HCT116 (cell line): Measurements from ENCODE around the gene ZNF677. TPM values are rescaled to one million over a fixed set of nuclear protein-coding genes. Genes with fewer than 3 reads are reported as not detected.
"Not testable (repeated sequence)": the region's sequence is repeated elsewhere in the genome, so short reads cannot be mapped to it uniquely, and the experiment has no call there.

Experiments
- ATAC-seq: fragments of 200-7000 bp; cut with Tn5 transposase; 2 replicates; pipeline ENCODE4 v1.9.1; 2020; ENCODE audit warnings: mild to moderate bottlenecking, moderate library complexity
- BruUV-seq: library from RNA; stranded (reverse); fragments of 400-500 nt; replicated peaks from 2 replicates; lab custom pipeline; 2021; lab: Mats Ljungman, UMichigan
- CTCF ChIA-PET: fragments of 300-600 bp; sonication (Branson Sonifier 250); formaldehyde crosslinking; loops from one replicate; lab custom pipeline; 2021; ENCODE audit warnings: antibody characterized with exemption; lab: Charles Lee
- POLR2A ChIA-PET: fragments of 300-600, 350-600 bp; sonication (Branson Sonifier 250); formaldehyde crosslinking; loops from one replicate; lab custom pipeline; 2021; ENCODE audit warnings: antibody characterized with exemption; lab: Charles Lee
- RAD21 ChIA-PET, 2 experiments: fragments of 300-600 bp; sonication (Branson Sonifier 250); formaldehyde crosslinking; loops; one replicate each; lab custom pipeline; 2023; ENCODE audit warnings: low total read pairs in 2 of 2; ENCODE audit not compliant: uncharacterized antibody in 2 of 2, unreplicated experiment in 2 of 2, low non-redundant PET in 1 of 2; lab: Charles Lee
- DNase-seq: peaks from one replicate; pipeline ENCODE4 v3.0.0-alpha.2; 2010; ENCODE audit warnings: low read depth, low spot score
- H2AFZ ChIP-seq: fragments of 200-600 bp; shearing (Covaris generic), sonication (generic); 2 replicates; pipeline ENCODE4 v1.6.1; 2017; ENCODE audit warnings: low read depth, mixed run types, mixed read lengths, antibody characterized with exemption, low read length; ENCODE audit not compliant: poor library complexity, severe bottlenecking
- H3K27ac ChIP-seq: 2 replicates; pipeline ENCODE4 v1.5.1; 2012; ENCODE audit warnings: low read depth, low read length
- H3K27me3 ChIP-seq: fragments of 200-600 bp; sonication (generic); 2 replicates; pipeline ENCODE4 v1.6.1; 2016; ENCODE audit warnings: mixed run types, low read length, mixed read lengths; ENCODE audit not compliant: insufficient read depth
- H3K36me3 ChIP-seq, 2 experiments: fragments of 200-500 bp in 1 of 2; fragments of 200-600 bp in 1 of 2; sonication (Bioruptor generic) in 1 of 2; sonication (generic) in 1 of 2; 2 replicates each; pipeline versions ENCODE4 v1.5.1 to v1.6.1; 2014 to 2016; ENCODE audit warnings: low read length in 2 of 2, inconsistent platforms in 1 of 2, mixed read lengths in 1 of 2, mixed run types in 1 of 2; ENCODE audit not compliant: insufficient read depth in 2 of 2, control insufficient read depth in 1 of 2
- H3K4me1 ChIP-seq, 2 experiments: fragments of 200-600 bp in 1 of 2; sonication (generic) in 1 of 2; 2 replicates each; pipeline versions ENCODE4 v1.5.1 to v1.6.1; 2012 to 2017; ENCODE audit warnings: low read length in 2 of 2, inconsistent platforms in 1 of 2, mild to moderate bottlenecking in 1 of 2, mixed read lengths in 1 of 2, mixed run types in 1 of 2, moderate library complexity in 1 of 2; ENCODE audit not compliant: insufficient read depth in 2 of 2, control insufficient read depth in 1 of 2
- H3K4me2 ChIP-seq: fragments of 200-600 bp; sonication (generic); 2 replicates; pipeline ENCODE4 v1.6.1; 2017; ENCODE audit warnings: mixed run types, low read length, mixed read lengths
- H3K4me3 ChIP-seq, 2 experiments: fragments of 200-600 bp in 1 of 2; sonication (generic) in 1 of 2; replicated peaks in 1 of 2; 2 replicates each; pipeline ENCODE4 v1.5.1; 2011 to 2016; ENCODE audit warnings: low read length in 2 of 2, control low read depth in 1 of 2, low read depth in 1 of 2, mild to moderate bottlenecking in 1 of 2, mixed read lengths in 1 of 2, mixed run types in 1 of 2
- H3K79me2 ChIP-seq: fragments of 200-600 bp; sonication (generic); 2 replicates; pipeline ENCODE4 v1.6.1; 2017; ENCODE audit warnings: mild to moderate bottlenecking, mixed run types, low read length, moderate library complexity, mixed read lengths; ENCODE audit not compliant: insufficient read depth
- H3K9ac ChIP-seq: fragments of 200-600 bp; sonication (generic); 2 replicates; pipeline ENCODE4 v1.6.1; 2016; ENCODE audit warnings: low read length, mixed read lengths
- H3K9me2 ChIP-seq: fragments of 200-600 bp; sonication (generic), shearing (Covaris generic); 2 replicates; pipeline ENCODE4 v1.6.1; 2017; ENCODE audit warnings: mixed run types, mild to moderate bottlenecking, moderate library complexity; ENCODE audit not compliant: insufficient read depth
- H3K9me3 ChIP-seq, 2 experiments: fragments of 200-500 bp in 1 of 2; fragments of 200-600 bp in 1 of 2; sonication (Bioruptor generic) in 1 of 2; sonication (generic) in 1 of 2; 2 replicates each; pipeline ENCODE4 v1.6.1; 2014 to 2017; ENCODE audit warnings: low read length in 2 of 2, mixed read lengths in 2 of 2, inconsistent platforms in 1 of 2, low read depth in 1 of 2, mild to moderate bottlenecking in 1 of 2, mixed run types in 1 of 2, moderate library complexity in 1 of 2; ENCODE audit not compliant: control insufficient read depth in 1 of 2, insufficient read depth in 1 of 2
- H4K20me1 ChIP-seq: fragments of 200-600 bp; sonication (generic), shearing (Covaris generic); 2 replicates; pipeline ENCODE4 v1.6.1; 2017; ENCODE audit warnings: mixed run types, mild to moderate bottlenecking, moderate library complexity; ENCODE audit not compliant: insufficient read depth
- ATF3 ChIP-seq: IDR thresholded peaks from 2 replicates; pipeline ENCODE4 v1.6.1; 2012
- EZH2 ChIP-seq: fragments of 200-600 bp; sonication (generic); IDR thresholded peaks from 2 replicates; pipeline ENCODE4 v1.6.1; 2017; ENCODE audit warnings: antibody characterized with exemption, mixed run types
- FOSL1 ChIP-seq: IDR thresholded peaks from 2 replicates; pipeline ENCODE4 v1.6.1; 2012; ENCODE audit warnings: low read depth
- RAD21 ChIP-seq: IDR thresholded peaks from 2 replicates; pipeline ENCODE4 v1.6.1; 2012; ENCODE audit warnings: low read depth, mild to moderate bottlenecking
- YY1 ChIP-seq: IDR thresholded peaks from 2 replicates; pipeline ENCODE4 v1.6.1; 2011; ENCODE audit warnings: low read length, low read depth, moderate library complexity, mild to moderate bottlenecking; ENCODE audit not compliant: insufficient replicate concordance; ENCODE audit errors: extremely low read depth
- intact Hi-C: fragments of 100-400 bp; cut with micrococcal nuclease; formaldehyde crosslinking; loops from 2 replicates; pipeline ENCODE4 v1.10.0; 2022
- total RNA-seq: library from RNA; stranded (reverse); gene quantifications from one replicate; pipeline ENCODE4 v1.2.1, GENCODE V29; 2021; ENCODE audit not compliant: unreplicated experiment

Gene ZNF677
- total RNA-seq, 1 experiment from 2014 or later: 0.34 TPM

- Histone ChIP-seq H3K27ac (no peak overlapping the region), H3K9me2 (no peaks in the 10 kb centered on the region), H3K36me3 (no peaks in the 10 kb centered on the region), H4K20me1 (no peaks in the 10 kb centered on the region), H3K4me3 (no peak overlapping the region), H2AFZ (no peak overlapping the region), H3K9ac (no peak overlapping the region), H3K4me1 (no peaks in the 10 kb centered on the region), H3K27me3 (no peaks in the 10 kb centered on the region), H3K9me3 (peaks cover 0 to 8% of the 10 kb centered on the region in 2 experiments; a peak in 2 of 4 replicates), H3K4me2 (no peak overlapping the region), H3K79me2 (no peaks in the 10 kb centered on the region)
- RAD21 ChIA-PET: no interaction called here
- DNase-seq: no peak
- CTCF ChIA-PET: no interaction called here
- ATAC-seq: no peak
- intact Hi-C loops: loop anchor here (10.0 kb wide), 2 partner anchors 175 to 555 kb away; partner anchors contain the start of gene ZNF525
- TF ChIP-seq EZH2 (no peak), ATF3 (no peak), FOSL1 (no peak), YY1 (no peak)
- POLR2A ChIA-PET: no interaction called here
- BruUV-seq: no TSS peak
Measured at GRCh38 chr19:53190253-53190652, 64.4 kb downstream of the ZNF677 start.

GRCh38 chr19:53189691-53190198 is 64.9 kb downstream of the ZNF677 start:
- H3K4me1 ChIP-seq, CTCF ChIA-PET, H4K20me1 ChIP-seq, ATAC-seq, H3K4me2 ChIP-seq, H2AFZ ChIP-seq, H3K9me2 ChIP-seq, H3K27ac ChIP-seq, H3K36me3 ChIP-seq, H3K27me3 ChIP-seq: not testable (repeated sequence)
- 0 out of 2 replicates have a peak, but pooled peaks have one; percentile 6 for TF ChIP-seq RAD21
- TF ChIP-seq, all 23 proteins: peak for 1; not testable (repeated sequence) for 22
- DNase-seq, RAD21 ChIA-PET, H3K79me2 ChIP-seq, H3K9me3 ChIP-seq, H3K9ac ChIP-seq, POLR2A ChIA-PET, BruUV-seq, H3K4me3 ChIP-seq: not testable (repeated sequence)
- intact Hi-C loops: loop anchor here (10.0 kb wide), 2 partner anchors 175 to 555 kb away; partner anchors contain the start of gene ZNF525

Other genes starting within 250 kb of the ZNF677 start
- gene ERVV-1, start 241.0 kb downstream of the ZNF677 start, total RNA-seq: not detected
- gene ERVV-2, start 210.1 kb downstream of the ZNF677 start, total RNA-seq: not detected
- gene ZNF160, start 151.5 kb downstream of the ZNF677 start, total RNA-seq: 14.9 TPM
- gene ZNF415, start 122.0 kb downstream of the ZNF677 start, total RNA-seq: not detected
- gene ZNF347, start 95.8 kb downstream of the ZNF677 start, total RNA-seq: 0.17 TPM
- gene ZNF665, start 61.5 kb downstream of the ZNF677 start, total RNA-seq: 0.44 TPM
- not detected for gene VN1R2, start 3.4 kb upstream of the ZNF677 start, total RNA-seq
- gene VN1R4, start 12.8 kb upstream of the ZNF677 start, total RNA-seq: not detected
- gene ZNF845, start 78.9 kb upstream of the ZNF677 start, total RNA-seq: 5.4 TPM
- 10.2 TPM for gene ZNF525, start 110.8 kb upstream of the ZNF677 start, total RNA-seq
- 6.7 TPM for gene ZNF765, start 140.3 kb upstream of the ZNF677 start, total RNA-seq
- 8.8 TPM for gene ZNF761, start 177.1 kb upstream of the ZNF677 start, total RNA-seq
- not detected for gene ZNF813, start 212.9 kb upstream of the ZNF677 start, total RNA-seq